B cell (primary cell): ENCODE results near the gene APOLD1.

ENCODE experiments used
- EZH2 ChIP-seq: IDR thresholded peaks from 2 replicates; pipeline ENCODE4 v1.6.1; 2012; ENCODE audit warnings: borderline replicate concordance, low read depth, mild to moderate bottlenecking, moderate library complexity, low read length; ENCODE audit not compliant: insufficient read depth, poor library complexity, severe bottlenecking
- TF ChIP-seq, protein P1 (sequence below): fragments of 200-600 bp; IDR thresholded peaks from one replicate; pipeline ENCODE4 v1.8.0; 2022; ENCODE audit warnings: antibody characterized with exemption, mild to moderate bottlenecking

DNA sequence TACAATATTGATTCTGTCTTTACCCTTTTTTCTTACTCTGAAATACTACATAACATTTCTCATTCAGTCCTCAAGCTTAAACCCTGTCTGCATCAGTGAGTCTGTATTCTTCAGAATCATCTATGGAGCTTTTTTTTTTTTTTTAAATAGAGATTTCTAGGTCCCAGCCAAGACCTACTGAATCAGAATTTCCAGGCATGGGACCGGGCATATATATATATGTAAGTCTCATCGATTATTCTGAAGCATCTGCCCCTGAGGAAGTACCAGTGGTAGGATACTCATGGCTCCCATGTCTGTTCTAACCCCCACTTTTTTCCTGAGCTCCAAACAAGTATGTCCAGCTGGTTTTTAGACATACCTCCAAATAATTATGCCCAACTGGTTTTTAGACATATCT, 33.8 kb downstream of the APOLD1 start:
- TF ChIP-seq, protein P1, sequence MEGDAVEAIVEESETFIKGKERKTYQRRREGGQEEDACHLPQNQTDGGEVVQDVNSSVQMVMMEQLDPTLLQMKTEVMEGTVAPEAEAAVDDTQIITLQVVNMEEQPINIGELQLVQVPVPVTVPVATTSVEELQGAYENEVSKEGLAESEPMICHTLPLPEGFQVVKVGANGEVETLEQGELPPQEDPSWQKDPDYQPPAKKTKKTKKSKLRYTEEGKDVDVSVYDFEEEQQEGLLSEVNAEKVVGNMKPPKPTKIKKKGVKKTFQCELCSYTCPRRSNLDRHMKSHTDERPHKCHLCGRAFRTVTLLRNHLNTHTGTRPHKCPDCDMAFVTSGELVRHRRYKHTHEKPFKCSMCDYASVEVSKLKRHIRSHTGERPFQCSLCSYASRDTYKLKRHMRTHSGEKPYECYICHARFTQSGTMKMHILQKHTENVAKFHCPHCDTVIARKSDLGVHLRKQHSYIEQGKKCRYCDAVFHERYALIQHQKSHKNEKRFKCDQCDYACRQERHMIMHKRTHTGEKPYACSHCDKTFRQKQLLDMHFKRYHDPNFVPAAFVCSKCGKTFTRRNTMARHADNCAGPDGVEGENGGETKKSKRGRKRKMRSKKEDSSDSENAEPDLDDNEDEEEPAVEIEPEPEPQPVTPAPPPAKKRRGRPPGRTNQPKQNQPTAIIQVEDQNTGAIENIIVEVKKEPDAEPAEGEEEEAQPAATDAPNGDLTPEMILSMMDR: no peak
- TF ChIP-seq EZH2: no peak
